ENCODE data around the gene PQBP1.

The PQBP1 gene

DNA sequence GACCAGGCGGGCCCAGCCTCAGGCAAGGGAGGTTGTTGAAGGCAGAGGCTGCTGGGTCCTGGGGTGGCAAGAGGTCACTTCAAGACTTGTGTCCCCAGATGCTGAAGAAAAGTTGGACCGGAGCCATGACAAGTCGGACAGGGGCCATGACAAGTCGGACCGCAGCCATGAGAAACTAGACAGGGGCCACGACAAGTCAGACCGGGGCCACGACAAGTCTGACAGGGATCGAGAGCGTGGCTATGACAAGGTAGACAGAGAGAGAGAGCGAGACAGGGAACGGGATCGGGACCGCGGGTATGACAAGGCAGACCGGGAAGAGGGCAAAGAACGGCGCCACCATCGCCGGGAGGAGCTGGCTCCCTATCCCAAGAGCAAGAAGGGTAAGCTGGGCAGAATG is 4.4 kb downstream of the PQBP1 start:
- POLR2A ChIA-PET, result interaction anchor here (2.0 kb wide), 1 partner anchor 10 kb away, joined by 7 read pairs; the partner anchor contains the start of gene SLC35A2
- CTCF ChIA-PET, result no interaction called here

DNA sequence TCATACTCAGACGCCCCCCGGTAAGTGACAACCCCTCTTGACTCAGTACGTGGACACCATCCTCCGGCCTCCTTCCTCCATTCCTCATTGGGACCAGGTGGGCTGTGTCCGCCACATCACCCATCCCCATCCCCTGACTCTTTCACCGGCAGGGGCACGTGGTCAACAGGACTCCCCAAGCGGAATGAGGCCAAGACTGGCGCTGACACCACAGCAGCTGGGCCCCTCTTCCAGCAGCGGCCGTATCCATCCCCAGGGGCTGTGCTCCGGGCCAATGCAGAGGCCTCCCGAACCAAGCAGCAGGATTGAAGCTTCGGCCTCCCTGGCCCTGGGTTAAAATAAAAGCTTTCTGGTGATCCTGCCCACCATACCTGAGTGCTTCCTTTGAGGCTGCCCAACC is 5.0 kb downstream of the PQBP1 start:
- DNase-seq (ENCODE audit: extremely low spot score), result no peak
- TF ChIP-seq, protein P1, sequence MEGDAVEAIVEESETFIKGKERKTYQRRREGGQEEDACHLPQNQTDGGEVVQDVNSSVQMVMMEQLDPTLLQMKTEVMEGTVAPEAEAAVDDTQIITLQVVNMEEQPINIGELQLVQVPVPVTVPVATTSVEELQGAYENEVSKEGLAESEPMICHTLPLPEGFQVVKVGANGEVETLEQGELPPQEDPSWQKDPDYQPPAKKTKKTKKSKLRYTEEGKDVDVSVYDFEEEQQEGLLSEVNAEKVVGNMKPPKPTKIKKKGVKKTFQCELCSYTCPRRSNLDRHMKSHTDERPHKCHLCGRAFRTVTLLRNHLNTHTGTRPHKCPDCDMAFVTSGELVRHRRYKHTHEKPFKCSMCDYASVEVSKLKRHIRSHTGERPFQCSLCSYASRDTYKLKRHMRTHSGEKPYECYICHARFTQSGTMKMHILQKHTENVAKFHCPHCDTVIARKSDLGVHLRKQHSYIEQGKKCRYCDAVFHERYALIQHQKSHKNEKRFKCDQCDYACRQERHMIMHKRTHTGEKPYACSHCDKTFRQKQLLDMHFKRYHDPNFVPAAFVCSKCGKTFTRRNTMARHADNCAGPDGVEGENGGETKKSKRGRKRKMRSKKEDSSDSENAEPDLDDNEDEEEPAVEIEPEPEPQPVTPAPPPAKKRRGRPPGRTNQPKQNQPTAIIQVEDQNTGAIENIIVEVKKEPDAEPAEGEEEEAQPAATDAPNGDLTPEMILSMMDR (IDR thresholded peaks at IDR 0.05; ENCODE audit: control extremely low read depth, extremely low read depth, low read depth, missing control alignments), result no peak
- CTCF ChIA-PET, result interaction anchor here (1.2 kb wide), 1 partner anchor 34 kb away, joined by 4 read pairs; no protein-coding TSS in a partner anchor
- POLR2A ChIA-PET, result interaction anchor here (1.5 to 2.0 kb wide), 2 partner anchors 9 to 37 kb away, joined by 3 to 7 read pairs; partner anchors contain the start of gene SLC35A2

More for the DNA sequence above, 4.4 kb downstream of the PQBP1 start:
- TF ChIP-seq, protein P1 (IDR thresholded peaks at IDR 0.05; ENCODE audit: control extremely low read depth, extremely low read depth, low read depth, missing control alignments), result no peak
- no peak for DNase-seq (ENCODE audit: extremely low spot score)

DNA sequence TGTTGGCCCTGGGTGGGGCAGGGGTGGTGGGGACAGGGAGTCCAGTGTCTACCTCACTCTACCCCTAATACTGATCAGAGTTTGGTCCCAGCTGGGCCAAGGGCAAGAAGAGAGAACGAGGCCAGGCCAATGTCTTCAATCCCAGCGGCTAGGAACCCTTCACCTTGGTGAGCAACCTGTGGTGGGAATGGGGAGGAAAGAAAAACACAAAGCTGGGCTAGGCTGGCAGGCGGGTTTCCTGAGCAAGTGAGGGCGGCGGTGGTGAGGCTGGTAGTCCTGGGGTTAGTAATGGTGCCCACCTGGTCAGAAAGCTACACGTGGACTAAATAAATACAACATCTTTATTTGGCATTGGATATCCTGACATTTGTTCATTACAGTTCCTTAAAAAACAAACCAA is 5.6 kb downstream of the PQBP1 start:
- ChIA-PET CTCF (interaction anchor here (1.2 kb wide), 1 partner anchor 34 kb away, joined by 4 read pairs; no protein-coding TSS in a partner anchor), POLR2A (interaction anchor here (1.5 to 2.0 kb wide), 2 partner anchors 9 to 37 kb away, joined by 3 to 7 read pairs; partner anchors contain the start of gene SLC35A2)
- TF ChIP-seq, protein P1 (IDR thresholded peaks at IDR 0.05; ENCODE audit: control extremely low read depth, extremely low read depth, low read depth, missing control alignments), result no peak
- no peak for DNase-seq (ENCODE audit: extremely low spot score)

DNA sequence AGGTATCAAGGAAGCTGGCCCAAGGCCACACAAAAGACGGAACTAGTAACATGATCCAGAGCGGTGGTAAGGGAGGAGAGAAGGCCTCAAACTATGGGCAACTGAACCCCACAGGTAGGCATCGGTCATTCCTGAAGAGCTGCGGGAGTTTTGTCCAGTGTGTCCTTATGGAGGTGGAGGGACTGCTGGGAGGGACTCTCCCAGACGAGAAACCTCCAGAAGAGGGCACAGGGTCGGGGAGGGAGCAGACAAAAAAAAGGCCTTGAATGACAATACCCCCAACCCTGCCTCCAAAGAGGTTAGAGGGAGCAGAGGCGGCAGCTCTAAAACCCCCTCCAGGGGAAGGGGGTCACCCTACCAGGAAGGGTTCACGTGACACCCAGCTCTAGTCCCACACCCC is 6.5 kb downstream of the PQBP1 start:
- POLR2A ChIA-PET, result interaction anchor here (1.5 to 2.0 kb wide), 2 partner anchors 8 to 36 kb away, joined by 3 to 7 read pairs; partner anchors contain the start of gene SLC35A2
- no peak for DNase-seq (ENCODE audit: extremely low spot score)
- TF ChIP-seq, protein P1 (IDR thresholded peaks at IDR 0.05; ENCODE audit: control extremely low read depth, extremely low read depth, low read depth, missing control alignments), result no peak
- CTCF ChIA-PET, result interaction anchor here (1.2 kb wide), 1 partner anchor 33 kb away, joined by 4 read pairs; no protein-coding TSS in a partner anchor

DNA sequence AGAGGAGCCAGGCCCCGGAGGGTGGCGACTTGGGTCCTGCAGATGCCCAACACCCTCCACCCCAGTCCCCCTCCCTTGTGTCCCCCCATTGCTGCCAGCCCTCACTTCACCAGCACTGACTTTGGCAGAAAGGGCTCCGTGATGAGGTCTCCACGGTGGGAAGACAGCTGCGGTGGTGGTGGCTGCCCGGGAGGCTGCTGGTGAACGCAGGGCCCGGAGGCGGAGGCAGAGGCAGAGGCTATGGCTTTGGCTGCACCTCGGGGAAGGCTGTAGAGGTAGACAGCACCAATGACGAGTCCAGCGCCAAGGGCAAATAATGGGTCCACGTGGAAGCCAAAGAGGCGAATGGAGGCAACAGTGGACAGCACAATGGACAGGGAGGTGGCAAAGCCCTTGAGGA is 6.9 kb downstream of the PQBP1 start:
- TF ChIP-seq, protein P1 (IDR thresholded peaks at IDR 0.05; ENCODE audit: control extremely low read depth, extremely low read depth, low read depth, missing control alignments), result no peak
- CTCF ChIA-PET, result no interaction called here
- POLR2A ChIA-PET, result no interaction called here
- DNase-seq (ENCODE audit: extremely low spot score), result no peak

- TF ChIP-seq, protein P1 (IDR thresholded peaks at IDR 0.05; ENCODE audit: control extremely low read depth, extremely low read depth, low read depth, missing control alignments), result no peak
- no peak for DNase-seq (ENCODE audit: extremely low spot score)
- ChIA-PET CTCF (no interaction called here), POLR2A (interaction anchor here (1.0 to 1.1 kb wide), 2 partner anchors 8 to 33 kb away, joined by 3 to 4 read pairs; partner anchors contain the start of genes PQBP1 and TIMM17B)
Measured at GRCh38 chrX:48905090-48905790, 7.5 kb downstream of the PQBP1 start.
